GM21526 (cell line): ENCODE results near the gene PRAME.
"Not testable (repeated sequence)": the region's sequence is repeated elsewhere in the genome, so short reads cannot be mapped to it uniquely, and the experiment has no call there.

Source experiments
- ATAC-seq: cut with Tn5 transposase; IDR thresholded peaks from one replicate; pipeline ENCODE4 v1.9.1; 2021; ENCODE audit warnings: moderate library complexity; ENCODE audit not compliant: unreplicated experiment, low FRiP score

The PRAME gene

DNA sequence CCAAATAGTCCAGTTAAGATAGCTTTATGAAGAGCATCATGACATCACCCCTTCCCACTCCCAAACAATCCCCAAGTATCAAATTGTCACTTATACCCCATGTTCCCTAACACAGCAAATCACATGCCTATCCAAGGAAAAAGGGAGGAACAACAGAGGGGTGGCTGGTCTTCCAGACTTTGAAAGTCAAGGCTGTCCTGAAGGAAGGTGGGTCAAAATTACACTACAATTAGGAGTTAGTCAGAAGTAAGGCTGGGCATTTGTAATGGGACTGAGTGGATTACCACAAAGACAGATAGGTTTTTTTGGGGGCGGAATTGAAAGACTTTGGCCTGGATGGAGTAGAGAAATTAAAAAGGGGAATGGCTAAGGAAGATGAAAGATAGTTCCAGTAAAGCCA lies 5.9 kb downstream of the PRAME start:
- no peak for ATAC-seq

GRCh38 chr22:22552630-22553029 lies 6.4 kb downstream of the PRAME start:
- ATAC-seq: no peak

- ATAC-seq: no peak
Measured at GRCh38 chr22:22550789-22551434, 8.2 kb downstream of the PRAME start.

DNA sequence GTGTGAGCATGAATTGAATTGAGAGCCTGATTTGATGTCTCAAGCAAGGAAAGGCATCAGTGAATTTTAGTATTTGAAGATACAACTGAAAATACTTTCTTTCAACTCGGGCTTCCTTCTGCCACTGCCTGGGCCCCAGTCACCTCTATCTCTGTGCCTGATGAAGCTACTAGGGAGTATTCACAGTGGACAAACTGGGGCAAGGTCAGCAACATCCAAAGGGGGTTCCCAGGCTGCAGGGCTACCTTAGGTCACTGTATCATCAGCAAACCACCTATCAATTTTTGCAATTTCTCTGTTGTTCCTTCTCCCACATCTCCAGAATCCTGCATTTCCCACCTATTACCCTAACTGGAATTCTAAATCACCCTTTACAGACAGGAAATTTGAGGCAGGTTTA lies 10.2 kb downstream of the PRAME start:
- no peak for ATAC-seq

DNA sequence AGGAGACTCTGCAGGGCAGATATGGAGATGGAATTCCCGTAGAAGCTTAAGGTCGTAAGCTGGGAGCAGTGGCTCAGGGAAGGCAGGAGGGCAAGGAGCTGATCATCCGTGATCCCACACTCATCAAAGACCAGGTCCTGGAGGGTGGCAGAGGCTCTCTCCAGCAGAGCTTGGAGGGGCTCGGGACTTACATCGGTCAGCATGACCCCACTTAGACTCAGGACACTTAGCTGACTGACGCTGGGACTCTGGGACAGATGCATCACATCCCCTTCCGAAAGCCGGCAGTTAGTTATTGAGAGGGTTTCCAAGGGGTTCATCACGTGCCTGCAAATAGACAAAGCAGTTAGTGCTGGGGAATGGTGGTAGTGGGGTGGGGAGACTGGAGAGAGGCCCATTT lies 10.7 kb downstream of the PRAME start:
- no peak for ATAC-seq

GRCh38 chr22:22547692-22548300 lies 11.3 kb downstream of the PRAME start:
- ATAC-seq: no peak

- ATAC-seq: no peak
Measured at GRCh38 chr22:22547226-22547625, 11.8 kb downstream of the PRAME start.

DNA sequence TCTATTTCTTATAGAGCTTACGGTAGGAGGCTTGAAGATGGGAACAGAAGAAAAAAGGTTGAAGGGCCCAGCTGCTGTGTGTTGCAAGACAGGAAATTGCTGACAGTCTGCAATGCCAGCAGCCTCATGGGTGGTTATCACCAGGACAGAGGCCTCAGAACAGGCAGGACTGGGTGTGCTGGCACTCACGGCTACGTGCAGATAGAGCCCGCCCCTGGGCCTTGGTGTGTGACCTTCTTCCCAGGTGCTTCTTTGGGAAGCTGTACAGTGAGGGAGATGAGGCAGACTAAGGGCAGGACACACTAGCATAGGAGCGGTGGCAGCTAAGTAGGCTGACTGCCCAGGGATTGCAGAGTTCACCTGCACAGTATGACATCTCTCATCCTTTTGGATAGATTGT lies 12.6 kb downstream of the PRAME start:
- ATAC-seq: no peak

GRCh38 chr22:22545084-22545483 lies 14.0 kb downstream of the PRAME start:
- ATAC-seq: no peak

- ATAC-seq: no peak
Measured at GRCh38 chr22:22538226-22538989, 20.7 kb downstream of the PRAME start.

DNA sequence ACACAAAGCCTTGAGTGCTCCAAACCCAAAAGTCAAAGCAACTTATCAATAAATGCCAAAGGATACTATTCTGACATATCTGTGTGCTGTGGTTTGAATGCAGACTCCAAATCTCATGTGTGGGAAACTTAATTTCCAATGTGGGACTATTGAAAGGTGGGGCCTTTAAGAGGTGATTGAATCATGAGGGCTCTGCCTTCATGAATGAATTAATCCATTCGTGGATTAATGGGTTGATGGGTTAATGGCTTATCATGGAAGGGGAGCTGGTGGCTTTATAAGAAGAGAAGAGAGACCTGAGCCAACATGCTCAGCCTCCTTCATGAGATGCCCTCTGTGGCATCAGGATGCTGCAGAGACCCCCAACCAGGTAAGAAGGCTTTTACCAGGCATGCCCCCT lies 22.1 kb downstream of the PRAME start:
- ATAC-seq: no peak

DNA sequence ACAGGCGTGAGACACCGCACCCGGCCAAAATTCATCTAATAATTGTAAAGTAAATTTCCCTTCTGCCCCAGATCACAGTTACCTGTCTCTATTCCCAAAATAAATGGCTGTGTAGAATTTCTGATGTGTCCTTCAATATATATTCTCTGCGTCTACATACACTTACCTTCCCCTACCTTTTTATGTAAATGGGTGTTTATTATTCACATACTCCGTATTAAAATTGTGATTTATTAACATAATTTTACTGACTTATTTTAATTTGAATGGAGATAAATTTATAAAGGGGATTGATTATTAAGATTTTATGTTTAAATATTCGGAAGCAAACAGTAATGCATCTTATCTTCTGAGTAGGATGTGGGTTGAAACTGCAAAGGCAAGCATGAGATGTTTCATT lies 22.6 kb downstream of the PRAME start:
- no peak for ATAC-seq

- no peak for ATAC-seq
Measured at GRCh38 chr22:22535662-22536061, 23.4 kb downstream of the PRAME start.

DNA sequence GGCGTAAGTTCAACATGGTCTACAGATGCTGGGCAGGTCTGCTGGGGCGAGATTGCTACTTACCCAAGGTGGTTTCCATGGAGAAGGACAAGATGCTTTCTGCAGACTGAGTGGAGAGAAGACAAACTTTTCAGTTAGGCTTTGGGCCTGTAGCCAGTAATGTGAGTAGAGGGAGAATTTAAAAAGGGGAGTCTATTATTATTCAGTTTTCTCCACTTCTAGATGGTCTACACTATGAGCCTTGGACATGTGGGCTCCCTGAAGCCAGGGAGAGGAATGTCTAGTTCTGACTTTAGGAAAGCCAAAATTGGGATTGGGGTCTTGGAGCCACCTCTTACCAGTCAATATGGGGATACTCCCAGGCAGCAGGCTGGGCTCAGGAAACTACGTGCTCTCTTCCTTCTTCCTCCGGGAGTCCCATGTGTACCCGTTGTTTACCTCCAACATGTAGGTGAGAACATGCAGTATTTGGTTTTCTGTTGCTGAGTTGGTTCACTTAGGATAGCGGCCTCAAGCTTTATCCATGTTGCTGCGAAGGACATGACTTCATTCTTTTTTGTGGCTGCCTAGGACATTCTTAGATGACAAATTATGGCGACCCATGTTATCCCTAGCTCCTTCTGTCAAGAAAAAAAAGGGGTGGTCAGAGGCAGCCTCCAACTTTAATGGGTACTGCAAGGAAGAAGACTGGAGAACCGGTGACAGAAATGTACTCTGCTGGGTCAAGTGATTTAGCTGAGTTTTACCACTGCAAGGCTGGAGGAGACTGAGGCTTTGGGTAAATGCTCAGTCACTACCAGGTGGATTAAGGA lies 24.3 kb downstream of the PRAME start:
- no peak for ATAC-seq

- no peak for ATAC-seq
Measured at GRCh38 chr22:22533863-22534262, 25.2 kb downstream of the PRAME start.

DNA sequence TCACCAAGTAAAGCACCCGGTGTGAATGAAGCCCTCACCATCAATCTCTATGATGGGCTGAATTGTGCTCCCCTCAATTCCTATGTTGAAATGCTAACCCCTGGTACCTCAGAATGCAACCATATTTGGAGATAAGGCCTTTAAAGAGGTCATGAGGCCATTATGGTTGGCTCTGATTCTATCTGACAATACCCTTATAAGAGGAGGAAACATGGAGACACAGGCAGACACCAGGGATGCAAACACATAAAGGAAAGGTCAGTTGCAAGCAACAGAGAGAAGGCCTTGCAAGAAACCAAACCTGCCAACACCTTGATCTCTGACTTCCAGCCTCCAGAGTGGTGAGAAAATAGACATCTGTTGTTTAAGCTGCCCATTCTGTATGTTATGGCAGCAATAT lies 25.6 kb downstream of the PRAME start:
- no peak for ATAC-seq

DNA sequence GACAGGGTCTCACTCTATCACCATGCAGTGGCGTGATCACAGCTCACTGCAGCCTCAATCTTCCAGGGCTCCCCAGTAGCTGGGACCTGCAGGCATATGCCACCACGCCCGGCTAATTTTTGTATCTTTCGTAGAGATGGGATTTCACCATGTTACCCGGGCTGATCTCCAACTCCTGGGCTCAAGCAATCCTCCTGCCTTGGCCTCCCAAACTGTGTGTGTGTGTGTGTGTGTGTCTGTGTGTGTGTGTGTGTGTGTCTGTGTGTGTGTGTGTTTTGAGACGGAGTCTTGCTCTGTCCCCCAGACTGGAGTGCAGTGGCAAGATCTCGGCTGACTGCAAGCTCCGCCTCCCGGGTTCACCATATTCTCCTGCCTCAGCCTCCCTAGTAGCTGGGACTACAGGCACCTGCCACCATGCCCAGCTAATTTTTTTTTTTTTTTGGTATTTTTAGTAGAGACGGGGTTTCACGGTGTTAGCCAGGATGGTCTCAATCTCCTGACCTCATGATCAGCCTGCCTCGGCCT lies 26.5 kb downstream of the PRAME start:
- not testable (repeated sequence) for ATAC-seq

DNA sequence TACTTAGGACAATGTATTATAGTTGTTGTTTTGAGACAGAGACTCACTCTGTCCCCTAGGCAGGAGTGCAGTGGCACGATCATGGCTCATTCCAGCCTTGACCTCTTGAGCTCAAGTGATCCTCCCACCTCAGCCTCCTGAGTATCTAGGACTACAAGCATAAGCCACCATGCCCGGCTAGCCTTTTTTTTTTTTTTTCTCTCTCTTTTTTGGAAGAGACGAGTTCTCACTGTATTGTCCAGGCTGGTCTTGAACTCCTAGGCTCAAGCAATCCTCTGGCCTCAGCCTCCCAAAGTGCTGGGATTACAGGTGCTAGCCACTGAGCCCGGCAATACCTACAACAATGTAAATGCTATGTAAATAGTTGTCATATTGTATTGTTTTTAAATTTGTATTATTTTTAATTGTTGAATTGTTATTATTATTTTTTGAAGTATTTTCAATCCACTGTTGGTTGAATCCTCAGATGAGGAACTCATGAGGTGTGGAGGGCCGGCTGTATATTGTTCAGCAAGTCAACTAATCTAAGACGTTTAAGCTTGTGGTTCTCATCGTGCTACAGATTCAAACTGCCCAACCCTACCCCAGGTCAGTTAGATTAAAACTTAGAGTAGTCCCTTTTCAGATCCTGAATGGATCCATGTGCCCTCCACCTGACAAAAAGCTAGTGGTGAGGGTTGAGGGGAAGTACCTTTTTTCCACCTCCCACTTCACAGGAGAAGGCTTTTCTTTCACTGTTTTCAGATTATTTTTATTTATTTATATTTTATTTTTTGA lies 27.1 kb downstream of the PRAME start:
- no peak for ATAC-seq

DNA sequence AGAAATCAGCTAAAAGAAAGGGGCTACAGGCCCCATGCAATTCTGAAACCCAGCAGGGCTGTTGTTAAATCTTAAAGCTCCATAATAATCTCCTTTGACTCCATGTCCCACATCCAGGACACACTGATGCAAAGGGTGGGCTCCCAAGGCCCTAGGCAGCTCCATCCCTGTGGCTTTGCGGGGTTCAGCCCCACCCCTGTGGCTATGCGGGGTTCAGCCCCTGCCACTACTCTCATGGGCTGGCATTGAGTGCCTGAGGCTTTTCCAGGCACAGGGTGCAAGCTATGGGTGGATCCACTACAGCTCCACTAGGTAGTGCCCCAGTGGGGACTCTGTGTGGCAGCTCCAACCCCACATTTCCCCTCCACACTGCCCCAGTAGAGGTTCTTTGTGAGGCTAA lies 30.3 kb downstream of the PRAME start:
- ATAC-seq: no peak

- no peak for ATAC-seq
Measured at GRCh38 chr22:22527312-22527711, 31.8 kb downstream of the PRAME start.
